Gastrocnemius medialis (tissue), 4 donors: ENCODE results near the gene JSRP1. TPM values are rescaled to one million over a fixed set of nuclear protein-coding genes. Genes with fewer than 3 reads are reported as not detected.
A peak's percentile ranks its signal among the peaks of the same experiment; 100 is the strongest.

ENCODE experiments used
- ATAC-seq, 2 donors: fragments of 150-250 bp; one replicate each; pipeline ENCODE4 v1.9.1; 2016
- DNase-seq, 2 donors: peaks; one replicate each; pipeline ENCODE4 v3.0.0-alpha.2; 2019
- H3K27ac ChIP-seq, 4 donors: fragments of 200-600 bp; sonication (generic); 1 replicate in 1 of 4; 2 replicates in 3 of 4; pipeline ENCODE4 v1.5.1; 2016 to 2018; ENCODE audit warnings: mild to moderate bottlenecking in 2 of 4, moderate library complexity in 1 of 4
- H3K27me3 ChIP-seq, 3 donors: fragments of 200-600 bp; sonication (generic) in 2 of 3; 1 replicate in 1 of 3; 2 replicates in 2 of 3; pipeline versions ENCODE4 v1.5.1 to v1.6.0; 2016 to 2019; ENCODE audit warnings: mild to moderate bottlenecking in 1 of 3, moderate library complexity in 1 of 3
- H3K36me3 ChIP-seq, 2 donors: fragments of 200-600 bp; sonication (generic) in 1 of 2; one replicate each; pipeline ENCODE4 v1.5.1; 2017 to 2018
- H3K4me1 ChIP-seq, 2 donors: fragments of 200-600 bp; sonication (generic) in 1 of 2; one replicate each; pipeline ENCODE4 v1.5.1; 2016 to 2017; ENCODE audit warnings: mild to moderate bottlenecking in 2 of 2
- H3K4me3 ChIP-seq, 4 donors: fragments of 200-600 bp; sonication (generic) in 3 of 4; 1 replicate in 1 of 4; 2 replicates in 3 of 4; pipeline ENCODE4 v1.5.1; 2016 to 2019; ENCODE audit warnings: mild to moderate bottlenecking in 2 of 4
- H3K9me3 ChIP-seq, 3 donors: fragments of 200-600 bp; sonication (generic) in 2 of 3; 1 replicate in 1 of 3; 2 replicates in 2 of 3; pipeline ENCODE4 v1.5.1; 2016 to 2019
- POLR2A ChIP-seq, 2 donors: fragments of 450-650 bp; IDR thresholded peaks; one replicate each; pipeline ENCODE4 v1.6.1; 2017; ENCODE audit warnings: antibody characterized with exemption in 2 of 2, mild to moderate bottlenecking in 2 of 2, moderate library complexity in 2 of 2
- in situ Hi-C, 4 donors: fragments of 200-750 bp; cut with MboI; loops; one replicate each; pipeline versions ENCODE4 v1.15.0 to v1.8.0; 2017; ENCODE audit warnings: low sequenced_read_pairs in 4 of 4
- intact Hi-C: fragments of 100-400 bp; cut with DNase I; formaldehyde crosslinking; loops from one replicate; pipeline ENCODE4 v1.15.1; 2023; ENCODE audit warnings: low total_unique reads
- total RNA-seq, 4 donors: library from RNA; depleted of rRNA; stranded (reverse); fragments of >200 nt; gene quantifications; one replicate each; pipeline versions ENCODE4 v1.1.0 to v1.2.3, GENCODE V29; 2016
- TF ChIP-seq, protein P1 (sequence below), 5 experiments: fragments of 450-650 bp in 3 of 5; fragments of 200-600 bp in 2 of 5; sonication (generic) in 2 of 5; IDR thresholded peaks in 4 of 5; conservative IDR thresholded peaks in 1 of 5; 1 replicate in 4 of 5; 2 replicates in 1 of 5; pipeline ENCODE4 v1.5.1; 2016 to 2019; ENCODE audit warnings: antibody characterized with exemption in 5 of 5, mild to moderate bottlenecking in 3 of 5, moderate library complexity in 3 of 5

JSRP1 gene
- total RNA-seq, 4 donors from 2014 or later: 152 to 383 (median 303) TPM

DNA sequence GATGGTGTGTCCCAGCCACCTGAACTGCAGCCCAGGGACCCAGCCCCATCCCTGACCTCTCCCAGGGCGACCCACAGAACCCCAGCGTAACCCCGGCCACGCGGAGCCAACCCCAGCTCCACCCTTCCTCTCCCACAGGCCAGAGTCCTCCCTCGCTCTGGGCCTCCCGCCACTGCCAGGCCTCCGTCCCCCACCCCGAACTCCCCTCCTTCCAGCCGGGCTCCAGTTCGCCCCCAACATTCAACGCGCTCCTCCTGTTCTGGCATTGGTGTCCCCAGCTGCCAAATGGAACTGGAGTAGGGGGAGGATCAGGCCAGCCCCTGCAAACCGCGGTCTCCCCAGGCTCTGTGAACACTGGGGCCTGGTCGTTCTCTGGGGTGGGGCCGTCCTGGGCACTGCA, 44.3 kb upstream of the JSRP1 start:
- Histone ChIP-seq H3K27me3 (peaks cover 5 to 7% (median 6%) of the 10 kb centered on the region in 3 donors), H3K36me3 (no peaks in the 10 kb centered on the region), H3K27ac (no peak overlapping the region), H3K4me3 (no peak overlapping the region), H3K4me1 (peaks cover 0 to 3% of the 10 kb centered on the region in 2 donors), H3K9me3 (no peaks in the 10 kb centered on the region)
- no peak for DNase-seq
- no peak for ATAC-seq
- in situ Hi-C loops (no loop called here), intact Hi-C loops (no loop called here)
- no peak for TF ChIP-seq POLR2A (IDR thresholded peaks at IDR 0.05)
- TF ChIP-seq, protein P1, sequence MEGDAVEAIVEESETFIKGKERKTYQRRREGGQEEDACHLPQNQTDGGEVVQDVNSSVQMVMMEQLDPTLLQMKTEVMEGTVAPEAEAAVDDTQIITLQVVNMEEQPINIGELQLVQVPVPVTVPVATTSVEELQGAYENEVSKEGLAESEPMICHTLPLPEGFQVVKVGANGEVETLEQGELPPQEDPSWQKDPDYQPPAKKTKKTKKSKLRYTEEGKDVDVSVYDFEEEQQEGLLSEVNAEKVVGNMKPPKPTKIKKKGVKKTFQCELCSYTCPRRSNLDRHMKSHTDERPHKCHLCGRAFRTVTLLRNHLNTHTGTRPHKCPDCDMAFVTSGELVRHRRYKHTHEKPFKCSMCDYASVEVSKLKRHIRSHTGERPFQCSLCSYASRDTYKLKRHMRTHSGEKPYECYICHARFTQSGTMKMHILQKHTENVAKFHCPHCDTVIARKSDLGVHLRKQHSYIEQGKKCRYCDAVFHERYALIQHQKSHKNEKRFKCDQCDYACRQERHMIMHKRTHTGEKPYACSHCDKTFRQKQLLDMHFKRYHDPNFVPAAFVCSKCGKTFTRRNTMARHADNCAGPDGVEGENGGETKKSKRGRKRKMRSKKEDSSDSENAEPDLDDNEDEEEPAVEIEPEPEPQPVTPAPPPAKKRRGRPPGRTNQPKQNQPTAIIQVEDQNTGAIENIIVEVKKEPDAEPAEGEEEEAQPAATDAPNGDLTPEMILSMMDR (IDR thresholded peaks at IDR 0.05 in 4 of 5, conservative IDR thresholded peaks at IDR 0.05 in 1 of 5): no peak

DNA sequence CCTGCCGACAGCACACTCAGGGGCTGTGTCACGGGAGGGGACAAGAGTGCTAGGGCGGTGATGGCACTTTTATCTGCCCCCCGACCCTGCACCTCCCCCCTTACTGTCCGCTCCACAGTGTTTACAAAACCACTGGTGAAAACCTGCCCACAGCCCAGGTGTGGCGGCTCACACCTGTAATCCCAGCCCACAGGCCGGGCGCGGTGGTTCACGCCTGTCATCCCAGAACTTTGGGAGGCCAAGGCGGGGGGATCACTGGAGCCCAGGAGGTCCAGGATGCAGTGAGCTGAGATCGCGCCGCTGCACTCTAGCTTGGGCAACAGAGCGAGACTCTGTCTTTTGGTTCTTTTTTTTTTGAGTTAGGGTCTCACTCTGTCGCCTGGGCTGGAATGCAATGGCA, 39.9 kb upstream of the JSRP1 start:
- Histone ChIP-seq H3K27me3 (peaks cover 15 to 26% (median 20%) of the 10 kb centered on the region in 3 donors), H3K27ac (no peak overlapping the region), H3K4me3 (no peak overlapping the region), H3K36me3 (no peaks in the 10 kb centered on the region), H3K9me3 (no peaks in the 10 kb centered on the region), H3K4me1 (peaks cover 10 to 15% of the 10 kb centered on the region in 2 donors)
- ATAC-seq: no peak
- TF ChIP-seq POLR2A (IDR thresholded peaks at IDR 0.05): no peak
- TF ChIP-seq, protein P1 (IDR thresholded peaks at IDR 0.05 in 4 of 5, conservative IDR thresholded peaks at IDR 0.05 in 1 of 5): no peak
- DNase-seq: no peak
- intact Hi-C loops (no loop called here), in situ Hi-C loops (loop anchor here (25.0 kb wide), 1 partner anchor 91 kb away; no protein-coding TSS in a partner anchor)

- peak overlapping the region in 3 of 4 donors; percentile 26 to 61 (median 27) for H3K27ac ChIP-seq
- intact Hi-C loops: no loop called here
- in situ Hi-C loops: loop anchor here (25.0 kb wide), 1 partner anchor 92 kb away; no protein-coding TSS in a partner anchor
- peak overlapping the region; percentile 23 to 48 (median 28) for H3K4me3 ChIP-seq
- peak; percentile 73 to 83 for ATAC-seq
- no peaks in the 10 kb centered on the region for H3K9me3 ChIP-seq
- peaks cover 28 to 34% (median 33%) of the 10 kb centered on the region in 3 donors for H3K27me3 ChIP-seq
- peaks cover 12 to 26% of the 10 kb centered on the region in 2 donors for H3K4me1 ChIP-seq
- no peak for DNase-seq
- H3K36me3 ChIP-seq: no peaks in the 10 kb centered on the region
- no peak for TF ChIP-seq POLR2A (IDR thresholded peaks at IDR 0.05)
- TF ChIP-seq, protein P1 (IDR thresholded peaks at IDR 0.05 in 4 of 5, conservative IDR thresholded peaks at IDR 0.05 in 1 of 5): no peak
Observed at GRCh38 chr19:2294687-2295335, 38.6 kb upstream of the JSRP1 start.

GRCh38 chr19:2291185-2291751, 35.1 kb upstream of the JSRP1 start:
- ATAC-seq: no peak
- H3K4me1 ChIP-seq: peaks cover 12 to 33% of the 10 kb centered on the region in 2 donors
- H3K9me3 ChIP-seq: no peaks in the 10 kb centered on the region
- H3K36me3 ChIP-seq: no peaks in the 10 kb centered on the region
- H3K27ac ChIP-seq: no peak overlapping the region
- H3K27me3 ChIP-seq: peaks cover 47 to 58% (median 51%) of the 10 kb centered on the region in 3 donors
- peak overlapping the region in 2 of 4 donors; percentile 35 to 36 for H3K4me3 ChIP-seq
- in situ Hi-C loops: loop anchor here (25.0 kb wide), 1 partner anchor 96 kb away; no protein-coding TSS in a partner anchor
- DNase-seq: no peak
- TF ChIP-seq, protein P1 (IDR thresholded peaks at IDR 0.05 in 4 of 5, conservative IDR thresholded peaks at IDR 0.05 in 1 of 5): peak in 1 of 5 experiments; percentile 13
- TF ChIP-seq POLR2A (IDR thresholded peaks at IDR 0.05): no peak
- intact Hi-C loops: no loop called here
